Prostate gland (tissue), 2 donors: ENCODE results near the gene PCIF1. TPM values are rescaled to one million over a fixed set of nuclear protein-coding genes. Genes with fewer than 3 reads are reported as not detected.

Experiments used
- DNase-seq: peaks from one replicate; pipeline ENCODE4 v3.0.0-alpha.2; 2019; ENCODE audit warnings: low spot score
- H3K27ac ChIP-seq, 2 donors: fragments of 200-600 bp; sonication (generic); 2 replicates each; pipeline ENCODE4 v1.5.1; 2017 to 2019
- H3K27me3 ChIP-seq: fragments of 200-600 bp; sonication (generic); replicated peaks from 2 replicates; pipeline ENCODE4 v1.5.1; 2019; ENCODE audit not compliant: insufficient read depth
- H3K36me3 ChIP-seq, 2 donors: fragments of 200-600 bp; sonication (generic); 1 replicate in 1 of 2; 2 replicates in 1 of 2; pipeline versions ENCODE4 v1.5.1 to v1.8.1; 2017 to 2019
- H3K4me1 ChIP-seq: fragments of 200-600 bp; sonication (generic); replicated peaks from 2 replicates; pipeline ENCODE4 v1.5.1; 2019
- H3K4me3 ChIP-seq, 2 donors: fragments of 200-600 bp; sonication (generic); 2 replicates each; pipeline ENCODE4 v1.5.1; 2017 to 2019
- H3K9me3 ChIP-seq: fragments of 200-600 bp; sonication (generic); 2 replicates; pipeline ENCODE4 v1.5.1; 2017
- CTCF ChIP-seq, 4 experiments: fragments of 200-600 bp in 2 of 4; fragments of 450-650 bp in 2 of 4; sonication (generic) in 2 of 4; IDR thresholded peaks; 1 replicate in 3 of 4; 2 replicates in 1 of 4; pipeline ENCODE4 v1.5.1; 2016 to 2019; ENCODE audit warnings: antibody characterized with exemption in 4 of 4, mild to moderate bottlenecking in 2 of 4, moderate library complexity in 2 of 4
- POLR2A ChIP-seq: fragments of 450-650 bp; IDR thresholded peaks from one replicate; pipeline ENCODE4 v1.6.1; 2016; ENCODE audit warnings: antibody characterized with exemption, mild to moderate bottlenecking
- POLR2AphosphoS5 ChIP-seq: sonication (generic); formaldehyde crosslinking; IDR thresholded peaks from one replicate; pipeline ENCODE4 v1.6.1; 2017; ENCODE audit warnings: antibody characterized with exemption
- WGBS: methylation state at CpG from one replicate; pipeline ENCODE4 v1.1.5; 2018; 5-methylcytosine and 5-hydroxymethylcytosine counted together
- intact Hi-C: fragments of 100-400 bp; cut with DNase I; formaldehyde crosslinking; loops from one replicate; pipeline ENCODE4 v1.14.2; 2022
- total RNA-seq, 2 donors: library from RNA; depleted of rRNA; stranded (reverse); fragments of >200 nt; gene quantifications; one replicate each; pipeline ENCODE4 v1.1.0, GENCODE V29; 2016

Gene PCIF1
- total RNA-seq, 2 donors from 2014 or later = 39.8 to 54.9 TPM

- WGBS = 14% methylated on average over 22 of the region's 22 CpGs
- Histone ChIP-seq H3K4me1 (no peaks in the 10 kb centered on the region), H3K4me3 (peak overlapping the region; percentile 90 to 100), H3K27me3 (no peaks in the 10 kb centered on the region), H3K36me3 (peaks cover 0 to 7% of the 10 kb centered on the region in 2 donors), H3K27ac (peak overlapping the region; percentile 99 to 100), H3K9me3 (no peaks in the 10 kb centered on the region)
- intact Hi-C loops = loop anchor here (2.0 kb wide), 1 partner anchor 43 kb away; the partner anchor contains the start of genes CTSA and NEURL2
- TF ChIP-seq POLR2AphosphoS5 (peak; percentile 18), CTCF (IDR thresholded peaks at IDR 0.05) (peak in 2 of 4 experiments; percentile 46 to 51), POLR2A (no peak)
- DNase-seq = peak; percentile 67
Measured at GRCh38 chr20:45933266-45934045, 1.0 kb upstream of the PCIF1 start.

GRCh38 chr20:45934046-45934585, 367 bp upstream of the PCIF1 start:
- intact Hi-C loops = loop anchor here (2.0 kb wide), 1 partner anchor 43 kb away; the partner anchor contains the start of genes CTSA and NEURL2
- Histone ChIP-seq H3K4me3 (peak overlapping the region; percentile 90 to 100), H3K27ac (peak overlapping the region; percentile 99 to 100), H3K9me3 (no peaks in the 10 kb centered on the region), H3K27me3 (no peaks in the 10 kb centered on the region), H3K4me1 (no peaks in the 10 kb centered on the region), H3K36me3 (peaks cover 2 to 10% of the 10 kb centered on the region in 2 donors)
- peak; percentile 53 for DNase-seq
- TF ChIP-seq POLR2AphosphoS5 (no peak), POLR2A (no peak), CTCF (IDR thresholded peaks at IDR 0.05) (no peak)
- WGBS = 0% methylated on average over 34 of the region's 34 CpGs

- TF ChIP-seq POLR2AphosphoS5 (no peak), POLR2A (no peak), CTCF (IDR thresholded peaks at IDR 0.05) (no peak)
- Histone ChIP-seq H3K36me3 (peaks cover 9 to 20% of the 10 kb centered on the region in 2 donors), H3K4me1 (no peaks in the 10 kb centered on the region), H3K27ac (peak overlapping the region; percentile 93 to 100), H3K9me3 (no peaks in the 10 kb centered on the region), H3K4me3 (peak overlapping the region; percentile 90 to 100), H3K27me3 (no peaks in the 10 kb centered on the region)
- no peak for DNase-seq
- 9% methylated on average over 21 of the region's 21 CpGs for WGBS
- intact Hi-C loops = loop anchor here (2.0 to 5.0 kb wide), 2 partner anchors 45 to 103 kb away; partner anchors contain the start of genes CTSA, NEURL2 and SNX21
Measured at GRCh38 chr20:45935416-45936046, 1.0 kb downstream of the PCIF1 start.

GRCh38 chr20:45937765-45938164, 3.3 kb downstream of the PCIF1 start:
- 67% methylated on average over 2 of the region's 2 CpGs for WGBS
- intact Hi-C loops = loop anchor here (5.0 kb wide), 1 partner anchor 105 kb away; the partner anchor contains the start of gene SNX21
- no peak for TF ChIP-seq POLR2A
- TF ChIP-seq CTCF (IDR thresholded peaks at IDR 0.05) = no peak
- no peak for TF ChIP-seq POLR2AphosphoS5
- H3K4me3 ChIP-seq = no peak overlapping the region
- no peak for DNase-seq
- H3K36me3 ChIP-seq = peaks cover 12 to 27% of the 10 kb centered on the region in 2 donors
- no peak overlapping the region for H3K27ac ChIP-seq
- H3K9me3 ChIP-seq = no peaks in the 10 kb centered on the region
- H3K27me3 ChIP-seq = no peaks in the 10 kb centered on the region
- no peaks in the 10 kb centered on the region for H3K4me1 ChIP-seq
